ENCODE results near the gene BLMH. TPM values are rescaled to one million over a fixed set of nuclear protein-coding genes. Genes with fewer than 3 reads are reported as not detected.

BLMH gene
- total and polyA plus RNA-seq, 2 experiments from 2014 or later = 36.4 to 58.7 TPM

DNA sequence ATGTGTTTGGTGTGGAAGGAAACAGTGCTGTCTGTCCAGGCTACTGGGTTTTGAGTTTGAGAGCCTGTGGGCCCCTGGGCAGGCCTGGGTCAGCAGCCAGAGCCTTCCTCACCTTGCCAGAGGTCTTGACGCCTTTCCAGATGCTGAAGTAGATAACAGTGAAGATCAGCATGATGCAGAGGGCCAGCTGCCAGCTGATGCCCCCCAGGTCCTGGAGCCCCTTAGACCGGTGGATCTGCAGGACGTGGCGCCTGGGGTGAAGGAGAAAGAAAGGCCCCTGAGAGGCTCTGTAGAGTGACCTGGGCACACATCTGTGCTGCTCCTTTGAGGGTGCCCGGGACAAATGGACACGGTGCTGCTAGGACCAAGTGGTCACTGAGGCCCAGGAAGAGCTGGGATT lies 74.7 kb downstream of the BLMH start:
- Mint-ChIP-seq H3K4me3 (no peak overlapping the region), H3K27me3 (ENCODE audit: insufficient read depth, low read depth, poor library complexity) (peaks cover 3% of the 10 kb centered on the region), H3K9me3 (no peaks in the 10 kb centered on the region), H3K4me1 (peaks cover 2% of the 10 kb centered on the region; the same call in 1 of the 3 replicates), H3K27ac (no peak overlapping the region), H3K36me3 (ENCODE audit: low read depth) (no peaks in the 10 kb centered on the region)
- no peaks in the 10 kb centered on the region for H4K20me1 ChIP-seq (replicated peaks; ENCODE audit: insufficient read depth)
- ATAC-seq (no peak), DNase-seq (ENCODE audit: low spot score) (no peak)
- H2AFZ ChIP-seq = no peak overlapping the region
- no peaks in the 10 kb centered on the region for H3K9me2 ChIP-seq (ENCODE audit: insufficient read depth)
- TF ChIP-seq, protein P1, sequence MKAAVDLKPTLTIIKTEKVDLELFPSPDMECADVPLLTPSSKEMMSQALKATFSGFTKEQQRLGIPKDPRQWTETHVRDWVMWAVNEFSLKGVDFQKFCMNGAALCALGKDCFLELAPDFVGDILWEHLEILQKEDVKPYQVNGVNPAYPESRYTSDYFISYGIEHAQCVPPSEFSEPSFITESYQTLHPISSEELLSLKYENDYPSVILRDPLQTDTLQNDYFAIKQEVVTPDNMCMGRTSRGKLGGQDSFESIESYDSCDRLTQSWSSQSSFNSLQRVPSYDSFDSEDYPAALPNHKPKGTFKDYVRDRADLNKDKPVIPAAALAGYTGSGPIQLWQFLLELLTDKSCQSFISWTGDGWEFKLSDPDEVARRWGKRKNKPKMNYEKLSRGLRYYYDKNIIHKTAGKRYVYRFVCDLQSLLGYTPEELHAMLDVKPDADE (IDR thresholded peaks at IDR 0.05) = no peak
- TF ChIP-seq CREB1 (CRISPR knock-in tag; IDR thresholded peaks at IDR 0.05; ENCODE audit: low read depth) (no peak), NANOG (IDR thresholded peaks at IDR 0.05; ENCODE audit: borderline replicate concordance) (no peak), ZNF114 (CRISPR knock-in tag; IDR thresholded peaks at IDR 0.05) (no peak), EZH2phosphoT487 (IDR thresholded peaks at IDR 0.05; ENCODE audit: unreplicated experiment) (no peak)
- no peak overlapping the region for H3K4me2 ChIP-seq
- no peaks in the 10 kb centered on the region for H3K27me3 ChIP-seq (ENCODE audit: insufficient read depth)
- no peaks in the 10 kb centered on the region for H3K36me3 ChIP-seq (ENCODE audit: insufficient read depth)
- no peaks in the 10 kb centered on the region for H3F3A ChIP-seq (replicated peaks; ENCODE audit: low read depth)
- H3K27ac ChIP-seq (ENCODE audit: low read depth) = no peak overlapping the region
- H3K79me2 ChIP-seq (replicated peaks; ENCODE audit: insufficient read depth) = no peaks in the 10 kb centered on the region
- no peaks in the 10 kb centered on the region for H3K4me1 ChIP-seq (ENCODE audit: insufficient read depth)
- no peak overlapping the region for H3K4me3 ChIP-seq

- H4K20me1 ChIP-seq (replicated peaks; ENCODE audit: insufficient read depth) = no peaks in the 10 kb centered on the region
- no peak overlapping the region for H3K4me3 ChIP-seq
- no peak overlapping the region for H3K4me3 Mint-ChIP-seq
- no peaks in the 10 kb centered on the region for H3K4me1 ChIP-seq (ENCODE audit: insufficient read depth)
- H2AFZ ChIP-seq = peak overlapping the region; percentile 43; the same call in 1 of the 2 replicates
- H3K27ac Mint-ChIP-seq = no peak overlapping the region
- H3K27me3 Mint-ChIP-seq (ENCODE audit: insufficient read depth, low read depth, poor library complexity) = peaks cover 3% of the 10 kb centered on the region
- H3K79me2 ChIP-seq (replicated peaks; ENCODE audit: insufficient read depth) = no peaks in the 10 kb centered on the region
- H3K9me2 ChIP-seq (ENCODE audit: insufficient read depth) = no peaks in the 10 kb centered on the region
- no peaks in the 10 kb centered on the region for H3K27me3 ChIP-seq (ENCODE audit: insufficient read depth)
- H3K4me1 Mint-ChIP-seq = peaks cover 2% of the 10 kb centered on the region; the same call in 1 of the 3 replicates
- ATAC-seq (peak; percentile 64), DNase-seq (ENCODE audit: low spot score) (peak; percentile 39)
- H3K36me3 ChIP-seq (ENCODE audit: insufficient read depth) = no peaks in the 10 kb centered on the region
- no peaks in the 10 kb centered on the region for H3K36me3 Mint-ChIP-seq (ENCODE audit: low read depth)
- TF ChIP-seq CTCF (conservative IDR thresholded peaks at IDR 0.05; ENCODE audit: low read depth in 2 of 2) (peak in 1 of 2 experiments; percentile 25; a peak in 1 of 4 replicates), NANOG (IDR thresholded peaks at IDR 0.05; ENCODE audit: borderline replicate concordance) (no peak)
- H3K9me3 Mint-ChIP-seq = no peaks in the 10 kb centered on the region
- no peak overlapping the region for H3K4me2 ChIP-seq
- no peak overlapping the region for H3K27ac ChIP-seq (ENCODE audit: low read depth)
- H3F3A ChIP-seq (replicated peaks; ENCODE audit: low read depth) = no peaks in the 10 kb centered on the region
These were observed 79.0 kb downstream of the BLMH start for GRCh38 chr17:30212750-30213149.

DNA sequence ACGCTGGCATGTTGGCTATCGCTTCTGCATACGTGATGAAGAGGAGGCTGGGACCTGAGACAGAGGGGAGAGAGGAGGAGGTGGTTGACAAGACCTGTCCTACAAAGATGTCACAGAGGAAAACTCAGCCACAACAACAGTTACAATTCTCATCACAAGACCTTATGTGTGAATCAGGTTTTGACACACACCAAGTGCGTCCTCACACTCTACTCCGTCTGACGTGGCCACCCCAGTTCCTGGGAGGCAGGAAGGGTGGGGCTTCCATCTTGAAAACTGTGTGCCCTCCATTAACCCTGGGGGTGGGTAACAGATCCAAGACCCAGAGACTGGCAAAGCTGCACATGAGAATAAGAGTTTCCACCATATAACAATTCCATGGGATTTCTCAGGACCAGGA lies 80.4 kb downstream of the BLMH start:
- H3K27me3 ChIP-seq (ENCODE audit: insufficient read depth) = no peaks in the 10 kb centered on the region
- no peaks in the 10 kb centered on the region for H3K36me3 Mint-ChIP-seq (ENCODE audit: low read depth)
- H3K27ac ChIP-seq (ENCODE audit: low read depth) = no peak overlapping the region
- no peaks in the 10 kb centered on the region for H4K20me1 ChIP-seq (replicated peaks; ENCODE audit: insufficient read depth)
- H3K79me2 ChIP-seq (replicated peaks; ENCODE audit: insufficient read depth) = no peaks in the 10 kb centered on the region
- H3K4me1 Mint-ChIP-seq = peaks cover 2% of the 10 kb centered on the region; the same call in 1 of the 3 replicates
- DNase-seq (ENCODE audit: low spot score) (no peak), ATAC-seq (no peak)
- no peaks in the 10 kb centered on the region for H3K4me1 ChIP-seq (ENCODE audit: insufficient read depth)
- H3K27me3 Mint-ChIP-seq (ENCODE audit: insufficient read depth, low read depth, poor library complexity) = peaks cover 3% of the 10 kb centered on the region
- H3K4me3 ChIP-seq = no peak overlapping the region
- no peaks in the 10 kb centered on the region for H3K9me3 Mint-ChIP-seq
- no peak overlapping the region for H3K4me2 ChIP-seq
- no peak overlapping the region for H3K27ac Mint-ChIP-seq
- no peaks in the 10 kb centered on the region for H3K9me2 ChIP-seq (ENCODE audit: insufficient read depth)
- H2AFZ ChIP-seq = no peak overlapping the region
- H3F3A ChIP-seq (replicated peaks; ENCODE audit: low read depth) = no peaks in the 10 kb centered on the region
- H3K36me3 ChIP-seq (ENCODE audit: insufficient read depth) = no peaks in the 10 kb centered on the region
- no peak overlapping the region for H3K4me3 Mint-ChIP-seq
- TF ChIP-seq EZH2phosphoT487 (IDR thresholded peaks at IDR 0.05; ENCODE audit: unreplicated experiment) (no peak), STAT1 (IDR thresholded peaks at IDR 0.05; ENCODE audit: unreplicated experiment) (no peak), NANOG (IDR thresholded peaks at IDR 0.05; ENCODE audit: borderline replicate concordance) (no peak), CREB1 (CRISPR knock-in tag; IDR thresholded peaks at IDR 0.05; ENCODE audit: low read depth) (no peak), POLR2AphosphoS5 (IDR thresholded peaks at IDR 0.05; ENCODE audit: low read depth) (no peak), CTCF (conservative IDR thresholded peaks at IDR 0.05; ENCODE audit: low read depth in 2 of 2) (no peak), ZNF114 (CRISPR knock-in tag; IDR thresholded peaks at IDR 0.05) (no peak), JUNB (IDR thresholded peaks at IDR 0.05; ENCODE audit: unreplicated experiment) (no peak)
- TF ChIP-seq, protein P2, sequence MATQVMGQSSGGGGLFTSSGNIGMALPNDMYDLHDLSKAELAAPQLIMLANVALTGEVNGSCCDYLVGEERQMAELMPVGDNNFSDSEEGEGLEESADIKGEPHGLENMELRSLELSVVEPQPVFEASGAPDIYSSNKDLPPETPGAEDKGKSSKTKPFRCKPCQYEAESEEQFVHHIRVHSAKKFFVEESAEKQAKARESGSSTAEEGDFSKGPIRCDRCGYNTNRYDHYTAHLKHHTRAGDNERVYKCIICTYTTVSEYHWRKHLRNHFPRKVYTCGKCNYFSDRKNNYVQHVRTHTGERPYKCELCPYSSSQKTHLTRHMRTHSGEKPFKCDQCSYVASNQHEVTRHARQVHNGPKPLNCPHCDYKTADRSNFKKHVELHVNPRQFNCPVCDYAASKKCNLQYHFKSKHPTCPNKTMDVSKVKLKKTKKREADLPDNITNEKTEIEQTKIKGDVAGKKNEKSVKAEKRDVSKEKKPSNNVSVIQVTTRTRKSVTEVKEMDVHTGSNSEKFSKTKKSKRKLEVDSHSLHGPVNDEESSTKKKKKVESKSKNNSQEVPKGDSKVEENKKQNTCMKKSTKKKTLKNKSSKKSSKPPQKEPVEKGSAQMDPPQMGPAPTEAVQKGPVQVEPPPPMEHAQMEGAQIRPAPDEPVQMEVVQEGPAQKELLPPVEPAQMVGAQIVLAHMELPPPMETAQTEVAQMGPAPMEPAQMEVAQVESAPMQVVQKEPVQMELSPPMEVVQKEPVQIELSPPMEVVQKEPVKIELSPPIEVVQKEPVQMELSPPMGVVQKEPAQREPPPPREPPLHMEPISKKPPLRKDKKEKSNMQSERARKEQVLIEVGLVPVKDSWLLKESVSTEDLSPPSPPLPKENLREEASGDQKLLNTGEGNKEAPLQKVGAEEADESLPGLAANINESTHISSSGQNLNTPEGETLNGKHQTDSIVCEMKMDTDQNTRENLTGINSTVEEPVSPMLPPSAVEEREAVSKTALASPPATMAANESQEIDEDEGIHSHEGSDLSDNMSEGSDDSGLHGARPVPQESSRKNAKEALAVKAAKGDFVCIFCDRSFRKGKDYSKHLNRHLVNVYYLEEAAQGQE (IDR thresholded peaks at IDR 0.05; ENCODE audit: unreplicated experiment) = no peak
